ENCODE measurements around the gene SGO1.
A peak's percentile ranks its signal among the peaks of the same experiment; 100 is the strongest.

SGO1 gene

GRCh38 chr3:20154928-20155327 is 31.1 kb downstream of the SGO1 start:
- no peak for DNase-seq (ENCODE audit: low read depth, low spot score)

- DNase-seq (ENCODE audit: low read depth, low spot score): no peak
Observed at GRCh38 chr3:20154078-20154477, 31.9 kb downstream of the SGO1 start.

- no peak for DNase-seq (ENCODE audit: low read depth, low spot score)
Observed at GRCh38 chr3:20148466-20148865, 37.5 kb downstream of the SGO1 start.

GRCh38 chr3:20147361-20147760 is 38.6 kb downstream of the SGO1 start:
- no peak for DNase-seq (ENCODE audit: low read depth, low spot score)

- no peak for DNase-seq (ENCODE audit: low read depth, low spot score)
Observed at GRCh38 chr3:20146301-20146700, 39.7 kb downstream of the SGO1 start.

- no peak for DNase-seq (ENCODE audit: low read depth, low spot score)
Observed at GRCh38 chr3:20145874-20146273, 40.1 kb downstream of the SGO1 start.

GRCh38 chr3:20143519-20143918 is 42.5 kb downstream of the SGO1 start:
- DNase-seq (ENCODE audit: low read depth, low spot score): no peak

GRCh38 chr3:20142517-20142916 is 43.5 kb downstream of the SGO1 start:
- no peak for DNase-seq (ENCODE audit: low read depth, low spot score)

- peak; percentile 6 for DNase-seq (ENCODE audit: low read depth, low spot score)
Observed at GRCh38 chr3:20141851-20142250, 44.2 kb downstream of the SGO1 start.

- DNase-seq (ENCODE audit: low read depth, low spot score): no peak
Observed at GRCh38 chr3:20141316-20141715, 44.7 kb downstream of the SGO1 start.

GRCh38 chr3:20140881-20141280 is 45.1 kb downstream of the SGO1 start:
- DNase-seq (ENCODE audit: low read depth, low spot score): no peak

- no peak for DNase-seq (ENCODE audit: low read depth, low spot score)
Observed at GRCh38 chr3:20137647-20138046, 48.4 kb downstream of the SGO1 start.

GRCh38 chr3:20136231-20136630 is 49.8 kb downstream of the SGO1 start:
- no peak for DNase-seq (ENCODE audit: low read depth, low spot score)

- DNase-seq (ENCODE audit: low read depth, low spot score): no peak
Observed at GRCh38 chr3:20130106-20130505, 55.9 kb downstream of the SGO1 start.

- no peak for DNase-seq (ENCODE audit: low read depth, low spot score)
Observed at GRCh38 chr3:20128358-20128757, 57.6 kb downstream of the SGO1 start.

- DNase-seq (ENCODE audit: low read depth, low spot score): no peak
Observed at GRCh38 chr3:20125897-20126296, 60.1 kb downstream of the SGO1 start.

- no peak for DNase-seq (ENCODE audit: low read depth, low spot score)
Observed at GRCh38 chr3:20125289-20125688, 60.7 kb downstream of the SGO1 start.

GRCh38 chr3:20123131-20123652 is 62.8 kb downstream of the SGO1 start:
- DNase-seq (ENCODE audit: low read depth, low spot score): no peak

GRCh38 chr3:20121088-20121487 is 64.9 kb downstream of the SGO1 start:
- no peak for DNase-seq (ENCODE audit: low read depth, low spot score)
